ENCODE data around the gene POLR2E. TPM values are rescaled to one million over a fixed set of nuclear protein-coding genes. Genes with fewer than 3 reads are reported as not detected.
A peak's percentile ranks its signal among the peaks of the same experiment; 100 is the strongest.

Gene POLR2E
- total RNA-seq, 1 donor from 2014 or later = 140 TPM

DNA sequence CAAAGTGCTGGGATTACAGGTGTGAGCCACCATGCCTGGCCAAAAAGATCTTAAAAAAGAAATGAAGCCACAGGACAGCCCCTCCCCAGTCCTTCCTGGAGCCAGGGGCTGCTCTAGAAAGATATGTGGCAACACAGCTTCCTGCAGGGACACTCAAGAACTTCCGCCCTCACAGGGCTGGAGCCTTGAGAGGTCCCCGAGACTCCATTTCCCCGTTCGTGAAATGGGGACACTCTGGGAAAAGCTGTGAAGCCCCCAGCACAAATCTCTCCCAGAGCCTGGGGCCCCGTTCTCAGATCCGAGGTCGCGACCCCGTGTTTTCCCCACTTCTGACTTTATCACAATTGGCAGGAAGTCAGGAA, 6.1 kb upstream of the POLR2E start:
- Mint-ChIP-seq H3K36me3 (ENCODE audit: unreplicated experiment) (no peaks in the 10 kb centered on the region), H3K4me1 (ENCODE audit: low read depth, unreplicated experiment) (no peaks in the 10 kb centered on the region), H3K4me3 (ENCODE audit: unreplicated experiment) (no peak overlapping the region), H3K27ac (ENCODE audit: unreplicated experiment) (no peak overlapping the region), H3K27me3 (ENCODE audit: unreplicated experiment) (no peaks in the 10 kb centered on the region), H3K9me3 (ENCODE audit: unreplicated experiment) (peaks cover 8% of the 10 kb centered on the region)
- no peak for DNase-seq
- TF ChIP-seq, protein P1, sequence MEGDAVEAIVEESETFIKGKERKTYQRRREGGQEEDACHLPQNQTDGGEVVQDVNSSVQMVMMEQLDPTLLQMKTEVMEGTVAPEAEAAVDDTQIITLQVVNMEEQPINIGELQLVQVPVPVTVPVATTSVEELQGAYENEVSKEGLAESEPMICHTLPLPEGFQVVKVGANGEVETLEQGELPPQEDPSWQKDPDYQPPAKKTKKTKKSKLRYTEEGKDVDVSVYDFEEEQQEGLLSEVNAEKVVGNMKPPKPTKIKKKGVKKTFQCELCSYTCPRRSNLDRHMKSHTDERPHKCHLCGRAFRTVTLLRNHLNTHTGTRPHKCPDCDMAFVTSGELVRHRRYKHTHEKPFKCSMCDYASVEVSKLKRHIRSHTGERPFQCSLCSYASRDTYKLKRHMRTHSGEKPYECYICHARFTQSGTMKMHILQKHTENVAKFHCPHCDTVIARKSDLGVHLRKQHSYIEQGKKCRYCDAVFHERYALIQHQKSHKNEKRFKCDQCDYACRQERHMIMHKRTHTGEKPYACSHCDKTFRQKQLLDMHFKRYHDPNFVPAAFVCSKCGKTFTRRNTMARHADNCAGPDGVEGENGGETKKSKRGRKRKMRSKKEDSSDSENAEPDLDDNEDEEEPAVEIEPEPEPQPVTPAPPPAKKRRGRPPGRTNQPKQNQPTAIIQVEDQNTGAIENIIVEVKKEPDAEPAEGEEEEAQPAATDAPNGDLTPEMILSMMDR (IDR thresholded peaks at IDR 0.05; ENCODE audit: partially characterized antibody, unreplicated experiment) = no peak

DNA sequence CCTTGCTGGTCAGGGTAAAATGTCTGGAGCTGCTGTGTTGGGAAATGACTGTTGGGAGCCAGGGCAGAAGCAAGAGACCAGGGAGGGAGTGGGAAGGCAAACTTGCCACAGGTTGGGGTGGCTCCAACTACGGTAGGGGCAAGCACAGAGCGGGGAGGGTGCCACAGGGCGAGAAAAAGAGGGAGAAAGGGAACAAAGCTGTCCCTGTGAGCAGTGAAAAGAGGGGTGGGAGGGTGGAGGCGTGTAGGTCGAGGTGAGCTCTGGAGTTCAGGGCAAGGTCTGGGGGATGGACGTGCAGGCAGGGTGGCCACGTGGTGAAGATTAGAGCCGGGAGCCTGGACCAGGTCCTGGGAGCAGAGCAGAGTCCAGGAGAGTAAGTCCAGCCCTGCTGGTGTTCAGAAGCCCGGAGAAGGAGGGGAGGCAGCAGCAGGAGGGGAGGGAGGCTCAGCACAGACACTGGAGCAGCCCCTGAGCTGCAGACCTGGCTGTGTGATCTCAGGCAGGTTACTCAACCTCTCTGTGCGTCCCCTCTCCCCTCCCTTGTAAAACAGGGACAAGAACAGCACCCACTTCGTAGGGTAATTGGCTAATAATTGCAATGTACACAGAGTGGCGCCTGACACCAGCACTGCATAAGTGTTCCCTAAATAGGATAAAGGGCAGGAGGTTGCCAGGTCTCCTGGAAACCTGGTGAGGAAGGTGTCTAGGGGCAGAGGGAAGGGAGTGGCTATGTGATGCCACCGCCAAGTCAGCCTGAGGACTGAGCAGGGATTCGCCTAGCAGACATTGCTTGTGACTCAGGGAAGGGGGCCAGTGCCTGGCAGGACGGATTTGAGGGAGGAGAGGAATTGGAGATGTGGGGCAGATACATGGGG, 3.2 kb upstream of the POLR2E start:
- H3K4me1 Mint-ChIP-seq (ENCODE audit: low read depth, unreplicated experiment) = peaks cover 3% of the 10 kb centered on the region
- peaks cover 12% of the 10 kb centered on the region for H3K9me3 Mint-ChIP-seq (ENCODE audit: unreplicated experiment)
- H3K4me3 Mint-ChIP-seq (ENCODE audit: unreplicated experiment) = no peak overlapping the region
- no peak overlapping the region for H3K27ac Mint-ChIP-seq (ENCODE audit: unreplicated experiment)
- TF ChIP-seq, protein P1 (IDR thresholded peaks at IDR 0.05; ENCODE audit: partially characterized antibody, unreplicated experiment) = no peak
- no peaks in the 10 kb centered on the region for H3K36me3 Mint-ChIP-seq (ENCODE audit: unreplicated experiment)
- no peak for DNase-seq
- H3K27me3 Mint-ChIP-seq (ENCODE audit: unreplicated experiment) = peaks cover 7% of the 10 kb centered on the region

DNA sequence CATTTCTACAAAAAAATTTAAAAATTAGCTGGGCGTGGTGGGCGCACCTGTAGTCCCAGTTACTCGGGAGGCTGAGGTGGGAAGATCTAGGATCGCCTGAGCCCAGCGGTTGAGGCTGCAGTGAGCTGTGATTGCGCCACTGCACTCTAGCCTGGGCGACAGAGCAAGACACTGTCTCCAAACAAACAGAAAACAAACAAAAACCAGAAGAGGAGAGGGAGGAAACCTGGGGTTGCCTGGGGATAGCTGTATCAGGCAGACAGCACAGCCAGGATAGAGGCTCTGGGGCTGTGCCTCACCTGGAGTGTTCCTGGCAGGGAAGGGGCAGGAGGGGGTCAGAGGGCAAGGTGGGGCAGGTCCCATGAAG, 2.6 kb upstream of the POLR2E start:
- DNase-seq = no peak
- Mint-ChIP-seq H3K27me3 (ENCODE audit: unreplicated experiment) (peaks cover 7% of the 10 kb centered on the region), H3K27ac (ENCODE audit: unreplicated experiment) (no peak overlapping the region), H3K4me1 (ENCODE audit: low read depth, unreplicated experiment) (peaks cover 3% of the 10 kb centered on the region), H3K9me3 (ENCODE audit: unreplicated experiment) (peaks cover 9% of the 10 kb centered on the region), H3K4me3 (ENCODE audit: unreplicated experiment) (peak overlapping the region; percentile 46), H3K36me3 (ENCODE audit: unreplicated experiment) (no peaks in the 10 kb centered on the region)
- TF ChIP-seq, protein P1 (IDR thresholded peaks at IDR 0.05; ENCODE audit: partially characterized antibody, unreplicated experiment) = no peak

DNA sequence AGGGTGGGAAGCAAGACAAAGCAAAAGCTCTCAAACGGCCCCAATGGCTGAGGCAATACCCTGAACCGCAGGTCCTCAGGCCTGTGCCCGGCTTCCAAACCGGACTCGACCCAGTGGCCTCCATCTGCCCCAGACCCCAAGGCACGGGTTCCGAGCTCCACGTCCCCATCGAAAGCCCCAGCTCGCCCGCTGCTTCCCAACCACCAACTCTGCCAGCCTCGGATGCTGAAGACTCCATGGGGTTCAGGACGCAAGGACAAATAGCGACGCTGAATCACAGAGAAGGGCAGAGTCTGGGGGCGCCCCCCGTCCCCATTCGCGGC, 559 bp downstream of the POLR2E start:
- peaks cover 7% of the 10 kb centered on the region for H3K9me3 Mint-ChIP-seq (ENCODE audit: unreplicated experiment)
- H3K27me3 Mint-ChIP-seq (ENCODE audit: unreplicated experiment) = peaks cover 7% of the 10 kb centered on the region
- no peaks in the 10 kb centered on the region for H3K36me3 Mint-ChIP-seq (ENCODE audit: unreplicated experiment)
- H3K4me3 Mint-ChIP-seq (ENCODE audit: unreplicated experiment) = peak overlapping the region; percentile 91
- TF ChIP-seq, protein P1 (IDR thresholded peaks at IDR 0.05; ENCODE audit: partially characterized antibody, unreplicated experiment) = no peak
- peak overlapping the region; percentile 85 for H3K27ac Mint-ChIP-seq (ENCODE audit: unreplicated experiment)
- peaks cover 3% of the 10 kb centered on the region for H3K4me1 Mint-ChIP-seq (ENCODE audit: low read depth, unreplicated experiment)
- no peak for DNase-seq

DNA sequence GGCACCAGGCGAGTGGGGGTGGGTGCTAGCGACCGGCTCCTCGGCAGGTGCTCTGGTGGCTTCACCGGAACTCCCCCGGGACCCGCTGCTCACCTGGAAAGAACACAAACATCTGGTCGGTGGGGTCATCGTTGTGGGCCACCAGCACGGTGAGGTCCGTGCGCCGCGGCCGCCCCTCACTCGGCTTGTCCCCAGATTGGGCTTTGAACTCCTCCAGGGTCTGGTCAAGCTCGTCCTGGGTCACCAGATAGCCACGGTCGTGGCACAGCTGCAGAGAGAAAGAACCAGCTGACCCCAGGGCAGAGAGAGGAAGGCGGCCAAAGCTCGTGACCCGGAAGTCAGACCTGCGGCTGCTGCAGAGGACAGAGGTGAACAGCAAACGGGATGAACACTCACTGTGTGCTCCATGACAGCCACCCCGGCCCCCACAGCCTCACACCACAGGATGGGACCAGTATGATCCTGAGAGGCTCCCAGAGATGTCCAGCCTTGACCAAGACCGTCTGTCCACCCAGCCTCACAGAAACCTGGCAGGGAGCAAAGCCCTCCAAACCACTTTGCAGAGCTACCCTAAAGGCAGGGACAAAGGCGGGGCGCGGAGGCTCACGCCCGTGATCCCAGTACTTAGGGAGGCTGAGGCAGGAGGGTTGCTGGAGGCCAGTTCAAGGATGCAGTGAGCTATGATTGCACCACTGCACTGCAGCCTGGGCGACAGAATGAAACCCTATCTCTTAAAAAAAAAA, 1.2 kb downstream of the POLR2E start:
- peaks cover 3% of the 10 kb centered on the region for H3K4me1 Mint-ChIP-seq (ENCODE audit: low read depth, unreplicated experiment)

More for the DNA sequence above, 1.2 kb downstream of the POLR2E start:
- Mint-ChIP-seq H3K4me3 (ENCODE audit: unreplicated experiment) (peak overlapping the region; percentile 91), H3K27ac (ENCODE audit: unreplicated experiment) (peak overlapping the region; percentile 85), H3K9me3 (ENCODE audit: unreplicated experiment) (peaks cover 7% of the 10 kb centered on the region), H3K27me3 (ENCODE audit: unreplicated experiment) (peaks cover 7% of the 10 kb centered on the region), H3K36me3 (ENCODE audit: unreplicated experiment) (no peaks in the 10 kb centered on the region)
- TF ChIP-seq, protein P1 (IDR thresholded peaks at IDR 0.05; ENCODE audit: partially characterized antibody, unreplicated experiment) = no peak
- no peak for DNase-seq
